D721Med (cell line): ENCODE results near the gene KLHL6.
"Not testable (repeated sequence)": the region's sequence is repeated elsewhere in the genome, so short reads cannot be mapped to it uniquely, and the experiment has no call there.

Experiments used
- DNase-seq: peaks from one replicate; pipeline ENCODE4 v3.0.0; 2011; ENCODE audit warnings: low spot score; ENCODE audit not compliant: insufficient read length
- FAIRE-seq: peaks from 2 replicates; lab custom pipeline; 2011; peaks lifted over from hg19 to GRCh38; lab: Jason Lieb, UNC
- CTCF ChIP-seq: IDR thresholded peaks from 2 replicates; pipeline ENCODE4 v1.5.1; 2012; ENCODE audit warnings: mild to moderate bottlenecking, control low read depth; ENCODE audit not compliant: insufficient read depth; ENCODE audit errors: missing control alignments

Gene KLHL6

DNA sequence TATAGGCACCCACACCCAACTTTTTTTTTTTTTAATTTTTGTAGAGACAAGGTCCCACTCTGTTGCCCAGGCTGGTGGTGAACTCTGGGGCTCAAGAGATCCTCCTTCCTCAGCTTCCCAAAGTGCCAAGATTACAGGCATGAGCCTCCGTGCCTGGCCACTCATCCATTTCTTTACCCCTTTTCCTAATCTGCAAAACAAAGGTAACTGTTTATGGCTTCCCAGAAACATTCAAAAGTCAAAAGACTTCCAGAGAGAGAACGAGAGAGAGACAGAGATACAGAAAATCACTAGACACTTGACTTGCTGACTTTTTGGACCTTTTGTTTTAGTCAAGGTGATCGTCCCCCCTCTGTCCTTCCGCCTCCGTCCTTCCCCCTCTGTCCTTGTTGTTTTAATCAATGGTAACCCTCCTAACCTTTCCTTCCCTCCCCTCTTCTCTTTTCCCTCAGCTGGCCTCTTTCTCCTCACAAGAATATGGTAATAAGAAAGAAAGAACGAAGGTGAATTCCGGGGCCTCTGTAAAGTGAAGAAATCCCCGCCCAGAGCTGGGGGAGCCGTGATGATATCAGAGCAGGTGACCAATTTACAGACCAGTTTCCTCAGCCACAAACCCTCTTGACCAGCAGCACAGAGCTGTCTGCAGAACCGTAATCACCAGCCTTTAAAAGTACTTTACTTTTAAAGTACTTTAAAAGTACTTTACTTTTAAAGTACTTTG is 21.9 kb downstream of the KLHL6 start:
- TF ChIP-seq CTCF: no peak
- no peak for DNase-seq
- no peak for FAIRE-seq

DNA sequence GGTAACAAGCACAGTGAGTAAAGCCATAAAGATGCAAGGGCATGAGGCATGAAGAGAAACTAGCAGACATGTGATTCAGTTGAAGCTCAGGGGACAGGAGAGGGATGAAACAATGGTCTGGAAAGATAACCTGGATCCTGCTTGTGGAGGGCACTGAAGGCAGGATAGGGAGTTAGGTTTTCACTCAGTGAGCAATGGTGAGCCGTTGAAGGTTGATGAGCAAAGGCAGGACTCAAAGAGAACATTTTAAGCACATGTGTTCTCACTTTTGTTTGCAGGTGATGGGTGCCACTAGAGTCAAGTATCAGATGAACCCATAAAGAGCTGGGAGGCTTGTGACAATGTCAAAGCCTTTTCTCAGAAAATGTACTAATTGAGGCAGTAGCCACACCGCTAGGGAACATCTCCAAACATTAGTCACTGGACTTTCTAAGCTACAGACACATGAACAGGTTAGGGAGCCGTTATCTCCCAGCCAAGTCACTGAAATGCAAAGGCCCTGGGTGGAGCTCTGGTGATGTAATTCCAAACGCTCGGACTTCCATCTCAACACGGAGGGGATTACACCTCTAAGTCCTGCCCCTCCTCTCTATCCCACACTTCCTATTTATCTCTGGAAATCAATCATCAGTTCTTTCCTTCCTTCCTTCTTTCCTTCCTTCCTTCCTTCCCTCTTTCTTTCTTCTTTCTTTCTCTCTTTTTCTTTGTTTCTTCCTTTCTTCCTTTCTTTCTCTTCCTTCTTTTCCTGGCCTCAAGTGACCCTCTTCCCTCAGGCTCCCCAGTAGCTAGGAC is 22.7 kb downstream of the KLHL6 start:
- FAIRE-seq (no peak), DNase-seq (no peak)
- TF ChIP-seq CTCF: no peak

DNA sequence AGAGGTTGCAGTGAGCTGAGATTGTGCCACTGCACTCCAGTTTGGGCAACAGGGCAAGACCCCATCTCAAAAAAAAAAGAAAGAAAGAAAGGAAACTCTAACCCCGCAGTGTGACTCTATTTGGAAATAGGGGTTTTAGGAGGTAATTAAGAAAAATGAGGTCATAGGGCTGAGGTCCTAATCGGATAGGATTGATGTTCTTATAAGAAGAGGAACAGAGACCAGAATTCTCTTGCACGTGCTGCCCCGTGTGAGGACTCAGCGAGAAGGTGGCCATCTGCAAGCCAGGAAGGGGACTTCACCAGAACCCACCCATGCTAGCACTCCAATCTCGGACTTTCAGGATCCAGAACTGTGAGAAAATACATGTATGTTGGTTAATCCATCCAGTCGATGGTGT is 25.8 kb downstream of the KLHL6 start:
- TF ChIP-seq CTCF: no peak
- no peak for FAIRE-seq
- no peak for DNase-seq

DNA sequence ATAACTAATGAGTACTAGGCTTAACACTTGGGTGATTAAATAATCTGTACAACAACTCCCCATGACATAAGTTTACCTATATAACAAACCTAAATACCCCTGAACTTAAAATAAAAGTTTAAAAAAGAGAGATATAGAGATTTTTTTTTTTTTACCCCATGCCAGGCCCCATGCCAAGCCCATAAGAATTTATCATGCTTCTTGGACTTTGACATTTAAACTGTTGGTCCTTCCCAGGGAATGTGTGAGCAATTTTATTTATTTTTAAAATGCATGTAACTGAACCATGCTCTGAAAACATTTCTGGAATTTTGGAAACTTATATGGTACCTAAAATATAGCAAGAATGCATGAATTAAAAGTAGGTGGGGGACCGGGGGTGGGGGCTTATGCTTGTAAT is 26.3 kb downstream of the KLHL6 start:
- TF ChIP-seq CTCF: no peak
- FAIRE-seq (no peak), DNase-seq (no peak)

DNA sequence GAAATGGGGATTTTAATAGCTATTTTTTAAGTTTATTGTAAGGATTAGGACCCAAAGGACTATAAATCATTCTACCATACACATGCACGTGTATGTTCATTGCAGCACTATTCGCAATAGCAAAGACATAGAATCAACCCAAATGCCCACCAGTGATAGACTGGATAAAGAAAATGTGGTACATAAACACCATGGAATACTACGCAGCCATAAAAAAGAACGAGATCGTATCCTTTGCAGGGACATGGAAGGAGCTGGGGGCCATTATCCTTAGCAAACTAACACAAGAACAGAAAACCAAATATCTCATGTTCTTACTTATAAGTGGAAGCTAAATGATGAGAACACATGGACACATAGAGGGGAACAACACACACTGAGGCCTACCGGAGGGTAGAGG is 26.7 kb downstream of the KLHL6 start:
- not testable (repeated sequence) for DNase-seq, FAIRE-seq

GRCh38 chr3:183527428-183528379 is 27.8 kb downstream of the KLHL6 start:
- no peak for FAIRE-seq
- TF ChIP-seq CTCF: no peak
- no peak for DNase-seq

GRCh38 chr3:183526838-183527427 is 28.6 kb downstream of the KLHL6 start:
- no peak for TF ChIP-seq CTCF
- DNase-seq (no peak), FAIRE-seq (no peak)
